A549 (cell line): ENCODE measurements around the gene LRATD1. TPM values are rescaled to one million over a fixed set of nuclear protein-coding genes. Genes with fewer than 3 reads are reported as not detected.

ENCODE experiments used
- ATAC-seq, 2 experiments: fragments of 200-7000 bp in 1 of 2; fragments of >200 bp in 1 of 2; cut with Nextera tagmentation in 1 of 2; cut with Tn5 transposase in 1 of 2; 3 replicates each; pipeline versions ENCODE4 v1.8.0 to v1.9.1; 2018 to 2020; ENCODE audit warnings: mild to moderate bottlenecking in 1 of 2, moderate library complexity in 1 of 2
- CTCF ChIA-PET: fragments of 300-600 bp; sonication (Branson Sonifier 250); formaldehyde crosslinking; extraction: SDS; loops from one replicate; lab custom pipeline; 2021; ENCODE audit warnings: antibody characterized with exemption, inconsistent platforms; lab: Yijun Ruan, JAX
- POLR2A ChIA-PET: fragments of 350-600 bp; formaldehyde crosslinking; extraction: SDS; loops from one replicate; lab custom pipeline; 2021; ENCODE audit warnings: antibody characterized with exemption, inconsistent platforms; lab: Yijun Ruan, JAX
- DNase-seq, 2 experiments: peaks; one replicate each; pipeline versions ENCODE4 v3.0.0 to v3.0.0-alpha.2; 2011 to 2016; ENCODE audit warnings: low read depth in 1 of 2, low spot score in 1 of 2
- FAIRE-seq: peaks from 2 replicates; lab custom pipeline; 2011; peaks lifted over from hg19 to GRCh38; lab: Jason Lieb, UNC
- H3K27ac ChIP-seq, 2 experiments: fragments of >200 bp; sonication (Bioruptor Twin); formaldehyde crosslinking; 3 replicates each; pipeline ENCODE4 v1.5.1; 2016 to 2017
- H3K4me1 ChIP-seq: fragments of >200 bp; sonication (Bioruptor Twin); formaldehyde crosslinking; 3 replicates; pipeline ENCODE4 v1.6.1; 2016
- H3K4me2 ChIP-seq: fragments of >200 bp; sonication (Bioruptor Twin); formaldehyde crosslinking; 3 replicates; pipeline ENCODE4 v1.6.1; 2016
- H3K4me3 ChIP-seq: fragments of >200 bp; sonication (Bioruptor Twin); formaldehyde crosslinking; 3 replicates; pipeline ENCODE4 v1.5.1; 2016
- H3K9me3 ChIP-seq: fragments of >200 bp; sonication (Bioruptor Twin); formaldehyde crosslinking; 3 replicates; pipeline ENCODE4 v1.6.1; 2016
- ATOH8 ChIP-seq: fragments of 250-450 bp; sonication (Bioruptor Pico); IDR thresholded peaks from 2 replicates; pipeline ENCODE4 v1.5.0; 2020; ENCODE audit warnings: low read depth, mild to moderate bottlenecking, moderate library complexity
- CBX8 ChIP-seq: fragments of 200-600 bp; sonication (generic); IDR thresholded peaks from 2 replicates; pipeline ENCODE4 v1.6.1; 2016
- EHMT2 ChIP-seq: fragments of 200-600 bp; sonication (generic); IDR thresholded peaks from 2 replicates; pipeline ENCODE4 v1.6.1; 2016; ENCODE audit warnings: antibody characterized with exemption, low read depth, mild to moderate bottlenecking, moderate library complexity
- EP300 ChIP-seq, 2 experiments: fragments of >200 bp; sonication (Bioruptor Twin); formaldehyde crosslinking; IDR thresholded peaks; 2 replicates in 1 of 2; 3 replicates in 1 of 2; pipeline ENCODE4 v1.6.1; 2016 to 2017
- FOXS1 ChIP-seq: fragments of 250-450 bp; sonication (Bioruptor Pico); IDR thresholded peaks from 2 replicates; pipeline ENCODE4 v1.5.0; 2020; ENCODE audit warnings: mild to moderate bottlenecking, moderate library complexity
- HOXA7 ChIP-seq: fragments of 250-450 bp; sonication (Bioruptor Pico); IDR thresholded peaks from 2 replicates; pipeline ENCODE4 v1.5.0; 2020; ENCODE audit warnings: mild to moderate bottlenecking, moderate library complexity
- JUNB ChIP-seq: fragments of >200 bp; sonication (Bioruptor Twin); formaldehyde crosslinking; IDR thresholded peaks from 2 replicates; pipeline ENCODE4 v1.6.1; 2016
- MAFK ChIP-seq: fragments of 450-650 bp; IDR thresholded peaks from 2 replicates; pipeline ENCODE4 v1.6.1; 2014; ENCODE audit not compliant: partially characterized antibody
- MAX ChIP-seq: IDR thresholded peaks from 2 replicates; pipeline ENCODE4 v1.6.1; 2012
- MYC ChIP-seq: IDR thresholded peaks from 2 replicates; pipeline ENCODE4 v1.6.1; 2012; ENCODE audit warnings: mild to moderate bottlenecking, inconsistent platforms, low read length, improper control_type of control experiment, borderline replicate concordance
- RARB ChIP-seq: fragments of 250-450 bp; sonication (Bioruptor Pico); IDR thresholded peaks from 2 replicates; pipeline ENCODE4 v1.8.0; 2021; ENCODE audit warnings: mild to moderate bottlenecking, moderate library complexity
- TP53 ChIP-seq: fragments of 250-450 bp; sonication (Bioruptor Pico); IDR thresholded peaks from 2 replicates; pipeline ENCODE4 v1.5.0; 2021; ENCODE audit warnings: mild to moderate bottlenecking, moderate library complexity
- ZC3H11A ChIP-seq: fragments of 450-650 bp; IDR thresholded peaks from 2 replicates; pipeline ENCODE4 v1.6.1; 2014; ENCODE audit warnings: antibody characterized with exemption, mild to moderate bottlenecking
- ZSCAN20 ChIP-seq: fragments of 250-450 bp; sonication (Bioruptor Pico); IDR thresholded peaks from 2 replicates; pipeline ENCODE4 v1.8.0; 2022; ENCODE audit warnings: mild to moderate bottlenecking, moderate library complexity
- WGBS: methylation state at CpG from one replicate; pipeline ENCODE4 v1.1.6; 2017; ENCODE audit errors: missing lambda C conversion rate; 5-methylcytosine and 5-hydroxymethylcytosine counted together
- polyA plus RNA-seq, 4 experiments: library from polyadenylated mRNA; depleted of rRNA in 3 of 4; stranded (reverse); fragments of >200 nt; fragmentation: RNase III in 1 of 4; extraction: RNeasy Plus Mini Kit Qiagen cat#74134 plus additional on column Dnase treatment in 1 of 4; gene quantifications; 2 replicates in 3 of 4; 3 replicates in 1 of 4; pipeline ENCODE4 v1.2.3, GENCODE V29; 2011 to 2017
- TF ChIP-seq, protein P1 (sequence below): fragments of 200-600 bp; sonication (generic); IDR thresholded peaks from 2 replicates; pipeline ENCODE4 v1.6.1; 2016; ENCODE audit warnings: antibody characterized with exemption, mild to moderate bottlenecking, moderate library complexity
- TF ChIP-seq, protein P2 (sequence below): fragments of >200 bp; sonication (Bioruptor Twin); formaldehyde crosslinking; IDR thresholded peaks from 2 replicates; pipeline ENCODE4 v1.6.1; 2016
- TF ChIP-seq, protein P3 (sequence below): IDR thresholded peaks from 2 replicates; pipeline ENCODE4 v1.6.1; 2012

LRATD1 gene
- polyA plus RNA-seq, 2 of the 4 experiments (the other 2 are of a cell fraction) = 0.05 TPM; not detected in 1

GRCh38 chr2:14634489-14635390 is 2.2 kb downstream of the LRATD1 start (continued):
- TF ChIP-seq, protein P1, sequence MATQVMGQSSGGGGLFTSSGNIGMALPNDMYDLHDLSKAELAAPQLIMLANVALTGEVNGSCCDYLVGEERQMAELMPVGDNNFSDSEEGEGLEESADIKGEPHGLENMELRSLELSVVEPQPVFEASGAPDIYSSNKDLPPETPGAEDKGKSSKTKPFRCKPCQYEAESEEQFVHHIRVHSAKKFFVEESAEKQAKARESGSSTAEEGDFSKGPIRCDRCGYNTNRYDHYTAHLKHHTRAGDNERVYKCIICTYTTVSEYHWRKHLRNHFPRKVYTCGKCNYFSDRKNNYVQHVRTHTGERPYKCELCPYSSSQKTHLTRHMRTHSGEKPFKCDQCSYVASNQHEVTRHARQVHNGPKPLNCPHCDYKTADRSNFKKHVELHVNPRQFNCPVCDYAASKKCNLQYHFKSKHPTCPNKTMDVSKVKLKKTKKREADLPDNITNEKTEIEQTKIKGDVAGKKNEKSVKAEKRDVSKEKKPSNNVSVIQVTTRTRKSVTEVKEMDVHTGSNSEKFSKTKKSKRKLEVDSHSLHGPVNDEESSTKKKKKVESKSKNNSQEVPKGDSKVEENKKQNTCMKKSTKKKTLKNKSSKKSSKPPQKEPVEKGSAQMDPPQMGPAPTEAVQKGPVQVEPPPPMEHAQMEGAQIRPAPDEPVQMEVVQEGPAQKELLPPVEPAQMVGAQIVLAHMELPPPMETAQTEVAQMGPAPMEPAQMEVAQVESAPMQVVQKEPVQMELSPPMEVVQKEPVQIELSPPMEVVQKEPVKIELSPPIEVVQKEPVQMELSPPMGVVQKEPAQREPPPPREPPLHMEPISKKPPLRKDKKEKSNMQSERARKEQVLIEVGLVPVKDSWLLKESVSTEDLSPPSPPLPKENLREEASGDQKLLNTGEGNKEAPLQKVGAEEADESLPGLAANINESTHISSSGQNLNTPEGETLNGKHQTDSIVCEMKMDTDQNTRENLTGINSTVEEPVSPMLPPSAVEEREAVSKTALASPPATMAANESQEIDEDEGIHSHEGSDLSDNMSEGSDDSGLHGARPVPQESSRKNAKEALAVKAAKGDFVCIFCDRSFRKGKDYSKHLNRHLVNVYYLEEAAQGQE = no peak
- TF ChIP-seq EP300 (IDR thresholded peaks at IDR 0.05) = no peak
- TF ChIP-seq RARB (CRISPR knock-in tag) = no peak
- no peak for TF ChIP-seq ZSCAN20 (CRISPR knock-in tag)
- no peak for TF ChIP-seq MYC

- FAIRE-seq (no peak), ATAC-seq (peak; percentile 21 to 25; a peak in 5 of 6 replicates)
- H3K9me3 ChIP-seq = no peaks in the 10 kb centered on the region; the same call in 2 of the 3 replicates
- H3K4me1 ChIP-seq = peaks cover 16% of the 10 kb centered on the region
- ChIA-PET POLR2A (no interaction called here), CTCF (interaction anchor here (2.6 to 2.9 kb wide), 2 partner anchors 9 to 10 kb away, joined by 13 to 21 read pairs; no protein-coding TSS in a partner anchor)
- no peak overlapping the region for H3K27ac ChIP-seq
- peak overlapping the region; percentile 41 for H3K4me3 ChIP-seq
- TF ChIP-seq JUNB (no peak), MAFK (no peak), HOXA7 (CRISPR knock-in tag) (no peak), ATOH8 (CRISPR knock-in tag) (no peak), ZC3H11A (no peak), CBX8 (no peak), EHMT2 (no peak), MYC (no peak), TP53 (no peak), RARB (CRISPR knock-in tag) (no peak), FOXS1 (CRISPR knock-in tag) (no peak), MAX (no peak)
- TF ChIP-seq, protein P1 = no peak
- TF ChIP-seq, protein P2, sequence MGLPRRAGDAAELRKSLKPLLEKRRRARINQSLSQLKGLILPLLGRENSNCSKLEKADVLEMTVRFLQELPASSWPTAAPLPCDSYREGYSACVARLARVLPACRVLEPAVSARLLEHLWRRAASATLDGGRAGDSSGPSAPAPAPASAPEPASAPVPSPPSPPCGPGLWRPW = no peak
- TF ChIP-seq, protein P3, sequence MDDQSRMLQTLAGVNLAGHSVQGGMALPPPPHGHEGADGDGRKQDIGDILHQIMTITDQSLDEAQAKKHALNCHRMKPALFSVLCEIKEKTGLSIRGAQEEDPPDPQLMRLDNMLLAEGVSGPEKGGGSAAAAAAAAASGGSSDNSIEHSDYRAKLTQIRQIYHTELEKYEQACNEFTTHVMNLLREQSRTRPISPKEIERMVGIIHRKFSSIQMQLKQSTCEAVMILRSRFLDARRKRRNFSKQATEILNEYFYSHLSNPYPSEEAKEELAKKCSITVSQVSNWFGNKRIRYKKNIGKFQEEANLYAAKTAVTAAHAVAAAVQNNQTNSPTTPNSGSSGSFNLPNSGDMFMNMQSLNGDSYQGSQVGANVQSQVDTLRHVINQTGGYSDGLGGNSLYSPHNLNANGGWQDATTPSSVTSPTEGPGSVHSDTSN = no peak
- TF ChIP-seq, all 56 proteins: peak for 0
- 10% methylated on average over 22 of the region's 24 CpGs for WGBS
- peak; percentile 24 to 35 for DNase-seq
- H3K4me2 ChIP-seq = peak overlapping the region; percentile 93
Observed at GRCh38 chr2:14635391-14635871, 2.9 kb downstream of the LRATD1 start.
